ENCODE data around the gene XAB2. TPM values are rescaled to one million over a fixed set of nuclear protein-coding genes. Genes with fewer than 3 reads are reported as not detected.

The XAB2 gene
- total and polyA plus RNA-seq, 2 donors (not counting 1 experiment from before 2014, with no cell fraction given), result 62.7 to 93.8 TPM

GRCh38 chr19:7611541-7612279 lies 17.6 kb downstream of the XAB2 start:
- POLR2A ChIA-PET, result no interaction called here
- H3K4me3 Mint-ChIP-seq, result no peak overlapping the region
- H3K9me3 Mint-ChIP-seq (ENCODE audit: insufficient read depth), result no peaks in the 10 kb centered on the region
- H2AFZ ChIP-seq (ENCODE audit: insufficient read depth, low read depth, low read length, poor library complexity, severe bottlenecking), result no peak overlapping the region
- H3K4me2 ChIP-seq (replicated peaks; ENCODE audit: low read depth, low read length, poor library complexity, severe bottlenecking), result no peak overlapping the region
- DNase-seq (no peak), ATAC-seq (ENCODE audit: low read depth) (no peak)
- H3K4me1 Mint-ChIP-seq, result no peaks in the 10 kb centered on the region
- H4K20me1 ChIP-seq (ENCODE audit: control insufficient read depth, insufficient read depth, low read length, poor library complexity, severe bottlenecking), result no peaks in the 10 kb centered on the region
- no peaks in the 10 kb centered on the region for H3K36me3 ChIP-seq (replicated peaks in 1 of 2; ENCODE audit: control extremely low read depth in 1 of 2, control insufficient read depth in 1 of 2, extremely low read depth in 1 of 2, insufficient read depth in 2 of 2, low read length in 1 of 2)
- TF ChIP-seq CTCF (IDR thresholded peaks at IDR 0.05) (no peak), EZH2 (IDR thresholded peaks at IDR 0.05; ENCODE audit: borderline replicate concordance, insufficient read depth, low read depth, low read length, poor library complexity, severe bottlenecking) (no peak)
- CTCF ChIA-PET, result no interaction called here
- H3K27me3 Mint-ChIP-seq, result no peaks in the 10 kb centered on the region
- no peaks in the 10 kb centered on the region for H3K27me3 ChIP-seq (replicated peaks in 1 of 4; ENCODE audit: control extremely low read depth in 1 of 4, control insufficient read depth in 3 of 4, insufficient read depth in 4 of 4, low read length in 3 of 4)
- H3K4me3 ChIP-seq (ENCODE audit: control extremely low read depth in 1 of 5, extremely low read depth in 1 of 5, insufficient read depth in 1 of 5, low read depth in 2 of 5, low read length in 4 of 5), result no peak overlapping the region
- WGBS (ENCODE audit: insufficient coverage), result 94% methylated on average over 39 of the region's 41 CpGs
- no peaks in the 10 kb centered on the region for H3K4me1 ChIP-seq (ENCODE audit: control insufficient read depth in 2 of 2, insufficient read depth in 2 of 2, low read length in 2 of 2)
- no peak overlapping the region for H3K27ac Mint-ChIP-seq
- H3K9ac ChIP-seq (ENCODE audit: low read length), result no peak overlapping the region
- no peak overlapping the region for H3K27ac ChIP-seq (ENCODE audit: low read length in 2 of 2)
- H3K9me3 ChIP-seq (ENCODE audit: control extremely low read depth in 1 of 3, control insufficient read depth in 2 of 3, insufficient read depth in 1 of 3, low read length in 2 of 3), result peaks cover 0 to 4% (median 0%) of the 10 kb centered on the region in 3 donors
- no peaks in the 10 kb centered on the region for H3K79me2 ChIP-seq (ENCODE audit: control insufficient read depth, insufficient read depth, low read length)
- intact Hi-C loops (cut with micrococcal nuclease), result no loop called here

DNA sequence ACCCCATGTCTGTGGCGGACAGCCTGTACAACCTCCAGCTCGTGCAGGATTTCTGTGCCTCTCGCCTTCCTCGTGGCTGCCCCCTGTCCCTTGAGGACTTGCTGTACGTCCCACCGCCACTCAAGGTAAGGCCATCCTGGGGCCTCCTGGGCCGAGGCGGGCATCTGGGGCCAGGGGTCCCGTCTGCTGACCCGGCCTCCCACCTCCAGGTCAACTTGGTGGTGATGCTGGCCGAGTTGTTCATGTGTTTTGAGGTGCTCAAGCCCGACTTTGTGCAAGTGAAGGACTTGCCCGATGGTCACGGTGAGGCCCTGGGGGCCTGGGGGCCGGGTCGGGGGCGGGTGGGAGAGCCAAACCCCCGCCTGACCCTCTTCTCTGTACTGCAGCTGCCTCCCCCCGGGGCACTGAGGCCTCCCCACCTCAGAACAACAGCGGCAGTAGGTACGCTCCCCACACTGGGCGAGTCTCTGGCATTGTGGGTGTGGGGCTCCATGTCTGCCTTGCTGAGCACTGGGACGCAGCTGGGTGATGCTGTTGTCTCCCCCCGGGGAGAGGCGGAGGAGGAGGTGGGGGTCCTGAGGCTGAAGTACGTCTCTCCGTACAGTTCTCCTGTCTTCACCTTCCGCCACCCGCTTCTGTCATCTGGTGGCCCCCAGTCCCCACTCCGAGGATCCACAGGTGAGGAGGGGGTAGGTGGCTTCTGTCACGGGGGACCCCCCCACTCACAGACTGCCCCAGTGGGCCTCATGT lies 18.7 kb downstream of the XAB2 start:
- Histone ChIP-seq H3K36me3 (replicated peaks in 1 of 2; ENCODE audit: control extremely low read depth in 1 of 2, control insufficient read depth in 1 of 2, extremely low read depth in 1 of 2, insufficient read depth in 2 of 2, low read length in 1 of 2) (no peaks in the 10 kb centered on the region), H3K4me2 (replicated peaks; ENCODE audit: low read depth, low read length, poor library complexity, severe bottlenecking) (no peak overlapping the region), H3K27ac (ENCODE audit: low read length in 2 of 2) (no peak overlapping the region), H3K4me1 (ENCODE audit: control insufficient read depth in 2 of 2, insufficient read depth in 2 of 2, low read length in 2 of 2) (no peaks in the 10 kb centered on the region), H4K20me1 (ENCODE audit: control insufficient read depth, insufficient read depth, low read length, poor library complexity, severe bottlenecking) (no peaks in the 10 kb centered on the region), H3K4me3 (ENCODE audit: control extremely low read depth in 1 of 5, extremely low read depth in 1 of 5, insufficient read depth in 1 of 5, low read depth in 2 of 5, low read length in 4 of 5) (no peak overlapping the region), H2AFZ (ENCODE audit: insufficient read depth, low read depth, low read length, poor library complexity, severe bottlenecking) (no peak overlapping the region), H3K9me3 (ENCODE audit: control extremely low read depth in 1 of 3, control insufficient read depth in 2 of 3, insufficient read depth in 1 of 3, low read length in 2 of 3) (peaks cover 0 to 5% (median 0%) of the 10 kb centered on the region in 3 donors), H3K79me2 (ENCODE audit: control insufficient read depth, insufficient read depth, low read length) (no peaks in the 10 kb centered on the region), H3K9ac (ENCODE audit: low read length) (no peak overlapping the region), H3K27me3 (replicated peaks in 1 of 4; ENCODE audit: control extremely low read depth in 1 of 4, control insufficient read depth in 3 of 4, insufficient read depth in 4 of 4, low read length in 3 of 4) (no peaks in the 10 kb centered on the region)
- no peak overlapping the region for H3K4me3 Mint-ChIP-seq
- TF ChIP-seq EZH2 (IDR thresholded peaks at IDR 0.05; ENCODE audit: borderline replicate concordance, insufficient read depth, low read depth, low read length, poor library complexity, severe bottlenecking) (no peak), CTCF (IDR thresholded peaks at IDR 0.05) (no peak)
- POLR2A ChIA-PET, result no interaction called here
- H3K27me3 Mint-ChIP-seq, result peaks cover 2% of the 10 kb centered on the region
- intact Hi-C loops (cut with micrococcal nuclease), result no loop called here
- no peak for ATAC-seq (ENCODE audit: low read depth)
- H3K27ac Mint-ChIP-seq, result no peak overlapping the region
- no peaks in the 10 kb centered on the region for H3K4me1 Mint-ChIP-seq
- WGBS (ENCODE audit: insufficient coverage), result 87% methylated on average over 29 of the region's 31 CpGs
- CTCF ChIA-PET, result no interaction called here
- H3K9me3 Mint-ChIP-seq (ENCODE audit: insufficient read depth), result no peaks in the 10 kb centered on the region
- no peak for DNase-seq

Measured in B cell (primary cell).